ENCODE results near the gene TMEM163.

Gene TMEM163

DNA sequence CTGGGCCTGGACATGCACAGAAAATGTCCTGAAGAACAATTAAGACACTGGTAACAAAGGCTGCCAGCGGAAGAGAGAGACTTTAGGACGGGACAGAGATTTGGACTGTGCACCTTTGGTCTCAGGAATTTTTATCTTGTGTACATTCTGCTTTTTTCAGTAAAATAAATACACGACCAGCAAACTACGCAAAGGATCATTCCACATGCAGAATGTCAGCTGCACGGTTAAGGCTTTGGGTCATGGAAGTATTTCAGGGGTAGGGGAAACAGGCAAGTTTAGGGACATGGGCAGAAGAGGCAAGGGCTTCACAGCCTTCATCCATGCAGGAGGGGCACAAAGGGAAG lies 11.5 kb downstream of the TMEM163 start:
- TF ChIP-seq, protein P1, sequence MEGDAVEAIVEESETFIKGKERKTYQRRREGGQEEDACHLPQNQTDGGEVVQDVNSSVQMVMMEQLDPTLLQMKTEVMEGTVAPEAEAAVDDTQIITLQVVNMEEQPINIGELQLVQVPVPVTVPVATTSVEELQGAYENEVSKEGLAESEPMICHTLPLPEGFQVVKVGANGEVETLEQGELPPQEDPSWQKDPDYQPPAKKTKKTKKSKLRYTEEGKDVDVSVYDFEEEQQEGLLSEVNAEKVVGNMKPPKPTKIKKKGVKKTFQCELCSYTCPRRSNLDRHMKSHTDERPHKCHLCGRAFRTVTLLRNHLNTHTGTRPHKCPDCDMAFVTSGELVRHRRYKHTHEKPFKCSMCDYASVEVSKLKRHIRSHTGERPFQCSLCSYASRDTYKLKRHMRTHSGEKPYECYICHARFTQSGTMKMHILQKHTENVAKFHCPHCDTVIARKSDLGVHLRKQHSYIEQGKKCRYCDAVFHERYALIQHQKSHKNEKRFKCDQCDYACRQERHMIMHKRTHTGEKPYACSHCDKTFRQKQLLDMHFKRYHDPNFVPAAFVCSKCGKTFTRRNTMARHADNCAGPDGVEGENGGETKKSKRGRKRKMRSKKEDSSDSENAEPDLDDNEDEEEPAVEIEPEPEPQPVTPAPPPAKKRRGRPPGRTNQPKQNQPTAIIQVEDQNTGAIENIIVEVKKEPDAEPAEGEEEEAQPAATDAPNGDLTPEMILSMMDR (IDR thresholded peaks at IDR 0.05; ENCODE audit: borderline replicate concordance, insufficient read depth, low read depth, low read length), result no peak
- no peak overlapping the region for H3K4me3 ChIP-seq (ENCODE audit: low read depth, low read length)

DNA sequence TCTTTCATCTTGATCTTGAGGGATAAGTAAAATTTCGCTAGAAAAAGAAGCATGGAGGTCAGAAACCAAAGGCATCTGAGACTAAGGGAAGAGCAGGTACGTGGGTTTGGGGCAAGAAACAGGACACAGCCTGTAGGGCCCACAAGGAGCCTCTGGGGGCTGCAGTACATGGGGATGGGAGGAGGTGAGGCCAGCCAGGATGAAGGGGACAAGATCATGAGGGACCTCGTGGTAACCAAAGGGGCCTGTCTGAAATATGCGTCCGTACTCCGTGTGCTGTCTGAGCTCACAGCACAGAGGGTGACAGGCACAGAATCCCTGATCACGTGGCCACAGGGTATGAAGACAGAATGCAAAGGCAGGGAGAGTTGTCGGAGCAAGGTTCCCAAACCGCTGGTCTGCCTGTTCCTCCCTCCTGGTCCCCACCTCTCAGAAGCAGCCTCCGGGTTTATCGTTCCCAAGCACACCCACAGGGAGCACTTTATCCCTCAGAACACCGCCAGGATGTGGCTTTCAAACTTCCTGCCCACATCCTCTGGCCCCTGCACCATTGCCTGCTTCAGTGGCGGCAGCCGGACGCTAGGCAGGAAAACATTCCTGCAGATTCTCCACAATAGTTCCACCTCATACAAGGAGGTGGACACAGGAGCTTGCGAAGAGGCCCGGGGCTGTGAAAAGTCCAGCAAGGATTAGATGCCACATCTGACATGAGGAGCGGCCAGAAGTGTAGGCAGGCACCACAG lies 12.0 kb downstream of the TMEM163 start:
- H3K4me3 ChIP-seq (ENCODE audit: low read depth, low read length), result no peak overlapping the region
- TF ChIP-seq, protein P1 (IDR thresholded peaks at IDR 0.05; ENCODE audit: borderline replicate concordance, insufficient read depth, low read depth, low read length), result no peak

DNA sequence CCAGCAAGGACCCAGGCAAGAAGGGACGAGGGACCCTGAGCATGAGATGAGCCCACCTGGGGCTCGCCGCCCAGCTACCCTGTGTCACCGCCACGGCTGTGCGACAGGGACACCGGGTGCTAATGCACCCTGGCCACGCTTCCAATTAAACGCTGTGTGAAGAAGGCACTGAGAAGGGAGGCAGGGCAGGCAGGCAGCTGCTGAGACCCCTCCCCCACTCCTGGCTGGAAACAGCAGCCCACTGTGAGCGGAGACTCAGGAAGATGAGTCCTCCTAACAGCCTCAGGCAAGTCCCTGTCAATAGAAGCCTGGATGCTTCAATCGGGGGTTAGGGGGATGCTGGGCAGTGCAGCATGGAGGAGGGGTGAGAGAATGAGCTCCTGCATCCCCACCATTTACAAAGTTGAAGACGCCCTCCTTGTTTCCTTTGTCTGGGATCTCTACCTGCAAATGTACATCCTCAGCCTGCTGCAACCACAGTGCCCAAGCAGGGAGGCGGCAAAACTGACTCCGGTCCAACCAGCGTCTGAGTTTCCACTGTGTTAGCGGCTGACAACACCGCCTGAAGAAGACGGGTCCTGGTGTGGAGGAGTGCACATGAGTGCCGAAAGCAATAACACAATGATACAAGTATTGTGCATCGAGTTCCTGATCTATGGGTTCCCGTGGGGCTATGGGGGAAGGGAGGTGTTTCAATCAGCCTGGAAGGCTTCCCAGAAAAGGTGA lies 12.8 kb downstream of the TMEM163 start:
- no peak overlapping the region for H3K4me3 ChIP-seq (ENCODE audit: low read depth, low read length)
- TF ChIP-seq, protein P1 (IDR thresholded peaks at IDR 0.05; ENCODE audit: borderline replicate concordance, insufficient read depth, low read depth, low read length), result no peak

DNA sequence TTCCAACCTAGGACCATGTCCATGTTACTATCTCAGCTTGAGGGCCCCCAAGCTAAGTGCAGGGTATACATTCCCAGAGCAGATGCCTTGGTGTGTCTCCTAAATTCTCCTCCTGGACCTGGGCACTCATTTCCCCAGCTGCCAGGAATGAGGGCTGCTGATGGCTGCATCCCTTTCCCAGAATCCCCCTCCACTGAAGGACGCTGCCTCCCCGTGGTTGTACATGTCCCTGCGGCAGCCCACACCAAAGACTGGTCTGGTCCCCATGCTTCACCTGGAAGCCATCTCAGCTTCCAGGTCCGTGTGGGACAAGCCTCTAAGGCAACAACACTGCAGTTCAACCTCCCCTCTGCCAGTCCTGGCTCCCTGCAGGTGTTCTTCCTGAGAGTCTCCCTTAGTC lies 14.6 kb downstream of the TMEM163 start:
- TF ChIP-seq, protein P1 (IDR thresholded peaks at IDR 0.05; ENCODE audit: borderline replicate concordance, insufficient read depth, low read depth, low read length), result peak; percentile 5; the same call in 1 of the 2 replicates
- no peak overlapping the region for H3K4me3 ChIP-seq (ENCODE audit: low read depth, low read length)

DNA sequence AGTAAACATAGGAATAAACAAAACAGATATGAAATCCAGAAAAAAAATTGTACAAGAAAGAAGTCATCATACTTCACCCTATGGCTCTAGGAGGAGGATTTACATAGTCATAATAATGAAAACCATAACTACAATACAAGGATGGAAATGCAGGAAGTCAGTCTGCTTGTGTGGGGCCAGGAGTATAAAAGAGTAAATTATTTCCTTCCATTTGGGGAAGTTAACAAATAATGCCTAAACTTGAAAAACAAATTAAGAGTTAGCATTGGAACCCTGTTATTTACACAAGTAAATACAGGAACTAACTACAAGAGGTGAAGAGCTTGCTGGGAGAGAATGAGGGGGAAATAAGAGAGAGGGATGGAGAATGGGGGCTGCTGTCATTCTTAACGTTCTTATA lies 15.4 kb downstream of the TMEM163 start:
- TF ChIP-seq, protein P1 (IDR thresholded peaks at IDR 0.05; ENCODE audit: borderline replicate concordance, insufficient read depth, low read depth, low read length), result no peak
- no peak overlapping the region for H3K4me3 ChIP-seq (ENCODE audit: low read depth, low read length)

DNA sequence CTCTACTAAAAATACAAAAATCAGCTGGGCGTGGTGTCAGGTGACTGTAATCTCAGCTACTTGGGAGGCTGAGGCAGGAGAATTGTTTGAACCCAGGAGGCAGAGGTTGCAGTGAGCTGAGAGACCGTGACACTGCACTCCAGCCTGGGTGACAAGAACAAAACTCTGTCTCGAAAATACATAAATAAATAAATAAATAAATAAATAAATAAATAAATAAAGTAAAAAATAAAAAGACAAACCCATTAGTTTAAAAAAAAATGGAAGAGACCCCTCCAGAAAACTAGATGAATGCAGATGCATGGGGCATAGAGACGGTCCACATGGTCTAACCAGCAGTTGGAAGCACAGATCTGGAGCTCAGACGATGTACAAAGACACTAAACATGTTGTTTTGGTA lies 18.1 kb downstream of the TMEM163 start:
- H3K4me3 ChIP-seq (ENCODE audit: low read depth, low read length), result no peak overlapping the region
- TF ChIP-seq, protein P1 (IDR thresholded peaks at IDR 0.05; ENCODE audit: borderline replicate concordance, insufficient read depth, low read depth, low read length), result no peak

DNA sequence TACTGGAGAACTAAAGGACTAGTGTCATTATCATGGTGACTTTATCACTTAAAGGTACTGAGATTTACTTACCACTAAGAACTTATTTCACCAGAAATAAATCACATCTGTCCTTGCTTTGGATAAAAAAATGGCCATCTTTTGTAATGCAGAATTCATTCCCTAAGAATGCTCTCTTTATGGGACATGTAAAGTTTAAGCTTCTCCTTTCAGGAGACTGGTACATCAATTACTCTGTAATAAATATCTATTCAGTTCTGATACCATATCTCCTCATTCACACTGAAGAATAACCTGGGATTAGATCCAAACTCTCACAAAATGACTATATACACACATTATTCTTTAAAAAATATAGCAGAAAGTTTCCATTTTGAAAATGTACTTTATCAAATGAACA lies 24.4 kb downstream of the TMEM163 start:
- no peak overlapping the region for H3K4me3 ChIP-seq (ENCODE audit: low read depth, low read length)
- TF ChIP-seq, protein P1 (IDR thresholded peaks at IDR 0.05; ENCODE audit: borderline replicate concordance, insufficient read depth, low read depth, low read length), result no peak
